Naive thymus-derived CD8-positive, alpha-beta T cell (primary cell): ENCODE results near the gene TRIM47. TPM values are rescaled to one million over a fixed set of nuclear protein-coding genes. Genes with fewer than 3 reads are reported as not detected.
"Not testable (repeated sequence)": the region's sequence is repeated elsewhere in the genome, so short reads cannot be mapped to it uniquely, and the experiment has no call there.

Experiments used
- ATAC-seq, 2 donors: fragments of 150-1000 bp; cut with Tn5 transposase in 1 of 2; sonication (Bioruptor Pico), chemical (Tn5 transposase) in 1 of 2; 1 replicate in 1 of 2; 2 replicates in 1 of 2; pipeline ENCODE4 v1.10.0; 2021; ENCODE audit warnings: mild to moderate bottlenecking in 2 of 2, moderate library complexity in 2 of 2
- POLR2A ChIA-PET: fragments of 350-600 bp; sonication (Branson Sonifier 250); formaldehyde crosslinking; loops from one replicate; lab custom pipeline; 2021; ENCODE audit warnings: antibody characterized with exemption; lab: Charles Lee
- DNase-seq, 10 donors: peaks; one replicate each; pipeline versions ENCODE4 v3.0.0 to v3.0.0-alpha.2; 2020 to 2022
- H3K27ac Mint-ChIP-seq, 10 donors: one replicate each; pipeline ENCODE4 v1.8.0; 2020 to 2022; ENCODE audit warnings: mild to moderate bottlenecking in 10 of 10, mixed read lengths in 10 of 10, moderate library complexity in 4 of 10, inconsistent platforms in 1 of 10
- H3K27me3 Mint-ChIP-seq, 5 donors: one replicate each; pipeline ENCODE4 v1.8.0; 2021 to 2022; ENCODE audit warnings: mixed read lengths in 5 of 5
- H3K36me3 Mint-ChIP-seq, 3 donors: one replicate each; pipeline ENCODE4 v1.8.0; 2020 to 2022; ENCODE audit warnings: mixed read lengths in 3 of 3, mild to moderate bottlenecking in 2 of 3, inconsistent platforms in 1 of 3
- H3K4me1 Mint-ChIP-seq, 4 donors: one replicate each; pipeline ENCODE4 v1.8.0; 2021 to 2022; ENCODE audit warnings: mixed read lengths in 4 of 4
- H3K4me3 Mint-ChIP-seq, 10 donors: one replicate each; pipeline ENCODE4 v1.8.0; 2020 to 2022; ENCODE audit warnings: mild to moderate bottlenecking in 10 of 10, mixed read lengths in 10 of 10, moderate library complexity in 6 of 10, inconsistent platforms in 1 of 10
- H3K9me3 Mint-ChIP-seq, 9 donors: one replicate each; pipeline ENCODE4 v1.8.0; 2020 to 2022; ENCODE audit warnings: mixed read lengths in 9 of 9, mild to moderate bottlenecking in 3 of 9, inconsistent platforms in 1 of 9, moderate library complexity in 1 of 9
- polyA plus RNA-seq, 3 donors: library from polyadenylated mRNA; unstranded; fragments of 300-500 nt; fragmentation: Illumina TruSeq; gene quantifications; one replicate each; pipeline ENCODE4 v1.2.3, GENCODE V29; 2021
- total RNA-seq, 8 experiments: library from RNA in 2 of 8; stranded (reverse) in 2 of 8; gene quantifications; one replicate each; pipeline ENCODE4 v1.2.3 and lab custom pipeline; 2021 to 2026

The TRIM47 gene
- total and polyA plus RNA-seq, 5 experiments from 2014 or later, result 1.9 to 9.9 (median 8.5) TPM

GRCh38 chr17:75856062-75856756 lies 22.2 kb downstream of the TRIM47 start:
- Mint-ChIP-seq H3K36me3 (peaks cover 0 to 8% (median 0%) of the 10 kb centered on the region in 3 donors), H3K27me3 (no peaks in the 10 kb centered on the region), H3K27ac (peak overlapping the region in 6 of 10 donors; percentile 90 to 97 (median 92)), H3K4me1 (peaks cover 8 to 45% (median 29%) of the 10 kb centered on the region in 4 donors), H3K4me3 (peak overlapping the region in 2 of 10 donors; percentile 90 to 95), H3K9me3 (no peaks in the 10 kb centered on the region)
- ATAC-seq, result no peak
- POLR2A ChIA-PET, result interaction anchor here (0.6 to 14.7 kb wide), 30 partner anchors 8 to 500 kb away, joined by 3 to 288 read pairs (median 8); partner anchors contain the start of genes ACOX1, GALK1, MRPL38 and PRPSAP1
- DNase-seq, result no peak

GRCh38 chr17:75855310-75856061 lies 22.9 kb downstream of the TRIM47 start, which contains the start of gene WBP2:
Gene WBP2 (minus strand): TSS chr17:75855335. CDS start chr17:75855297, 38 bp downstream.
- DNase-seq (peak; percentile 90 to 99 (median 98)), ATAC-seq (peak; percentile 87 to 91)
- Mint-ChIP-seq H3K9me3 (no peaks in the 10 kb centered on the region), H3K36me3 (peaks cover 0 to 15% (median 0%) of the 10 kb centered on the region in 3 donors), H3K4me1 (peaks cover 6 to 45% (median 28%) of the 10 kb centered on the region in 4 donors), H3K4me3 (peak within 1 kb of the TSS in 2 of 10 donors; percentile 90 to 95), H3K27me3 (no peaks in the 10 kb centered on the region), H3K27ac (peak within 1 kb of the TSS in 6 of 10 donors; percentile 90 to 97 (median 92))
- POLR2A ChIA-PET, result interaction anchor here (0.6 to 14.7 kb wide), 45 partner anchors 9 to 880 kb away, joined by 3 to 288 read pairs (median 6); partner anchors contain the start of genes ACOX1, GALK1, MRPL38 and PRPSAP1

GRCh38 chr17:75854881-75855309 lies 23.5 kb downstream of the TRIM47 start:
- DNase-seq (peak in 1 of 10 donors; percentile 65), ATAC-seq (peak; percentile 12 to 24)
- no peak overlapping the region for H3K4me3 Mint-ChIP-seq

GRCh38 chr17:75854101-75854748 lies 24.2 kb downstream of the TRIM47 start:
- DNase-seq (no peak), ATAC-seq (no peak)
- H3K9me3 Mint-ChIP-seq, result no peaks in the 10 kb centered on the region
- peaks cover 0 to 28% (median 3%) of the 10 kb centered on the region in 3 donors for H3K36me3 Mint-ChIP-seq
- H3K27ac Mint-ChIP-seq, result no peak overlapping the region
- POLR2A ChIA-PET, result interaction anchor here (0.5 to 14.7 kb wide), 26 partner anchors 9 to 882 kb away, joined by 3 to 288 read pairs (median 8); partner anchors contain the start of genes GALK1, MRPL38, TRIM47 and TRIM65
- H3K27me3 Mint-ChIP-seq, result no peaks in the 10 kb centered on the region
- peaks cover 6 to 49% (median 27%) of the 10 kb centered on the region in 4 donors for H3K4me1 Mint-ChIP-seq
- H3K4me3 Mint-ChIP-seq, result no peak overlapping the region

More at GRCh38 chr17:75854881-75855309, 23.5 kb downstream of the TRIM47 start:
- POLR2A ChIA-PET, result interaction anchor here (0.5 to 14.7 kb wide), 43 partner anchors 10 to 882 kb away, joined by 3 to 288 read pairs (median 6); partner anchors contain the start of genes GALK1, MRPL38, PRPSAP1 and RECQL5
- peaks cover 0 to 21% (median 0%) of the 10 kb centered on the region in 3 donors for H3K36me3 Mint-ChIP-seq
- H3K4me1 Mint-ChIP-seq, result peaks cover 6 to 45% (median 28%) of the 10 kb centered on the region in 4 donors
- H3K27ac Mint-ChIP-seq, result no peak overlapping the region
- no peaks in the 10 kb centered on the region for H3K9me3 Mint-ChIP-seq
- H3K27me3 Mint-ChIP-seq, result no peaks in the 10 kb centered on the region

- Mint-ChIP-seq H3K4me1 (peaks cover 7 to 47% (median 27%) of the 10 kb centered on the region in 4 donors), H3K4me3 (peak overlapping the region in 7 of 10 donors; percentile 8 to 65 (median 48)), H3K27me3 (no peaks in the 10 kb centered on the region), H3K9me3 (no peaks in the 10 kb centered on the region), H3K36me3 (peaks cover 0 to 33% (median 4%) of the 10 kb centered on the region in 3 donors), H3K27ac (peak overlapping the region in 8 of 10 donors; percentile 25 to 81 (median 54))
- ATAC-seq (no peak), DNase-seq (no peak)
- POLR2A ChIA-PET, result interaction anchor here (0.6 to 14.7 kb wide), 15 partner anchors 8 to 883 kb away, joined by 3 to 288 read pairs (median 15); partner anchors contain the start of genes GALK1, TRIM47, TRIM65 and UNC13D
Measured at GRCh38 chr17:75853433-75853832, 24.9 kb downstream of the TRIM47 start.

DNA sequence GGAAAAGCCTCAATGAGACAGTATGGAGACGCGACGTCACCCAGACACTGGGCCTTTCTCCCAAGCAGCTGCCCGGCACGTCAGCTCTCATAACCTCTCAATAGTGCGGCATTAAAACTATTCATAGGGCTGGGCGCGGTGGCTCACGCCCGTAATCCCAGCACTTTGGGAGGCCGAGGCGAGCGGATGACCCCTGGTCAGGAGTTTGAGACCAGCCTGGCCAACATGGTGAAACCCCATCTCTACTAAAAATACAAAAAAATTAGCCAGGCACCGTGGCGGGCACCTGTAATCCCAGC lies 26.7 kb downstream of the TRIM47 start:
- not testable (repeated sequence) for H3K9me3 Mint-ChIP-seq, H3K27me3 Mint-ChIP-seq, H3K4me3 Mint-ChIP-seq, ATAC-seq, DNase-seq
- Mint-ChIP-seq H3K27ac (peak overlapping the region in 4 of 10 donors; percentile 46 to 58 (median 56)), H3K36me3 (peaks cover 0 to 47% (median 6%) of the 10 kb centered on the region in 3 donors), H3K4me1 (peaks cover 9 to 49% (median 30%) of the 10 kb centered on the region in 4 donors)
- POLR2A ChIA-PET, result interaction anchor here (0.7 to 14.7 kb wide), 5 partner anchors 7 to 98 kb away, joined by 3 to 288 read pairs (median 3); partner anchors contain the start of genes TRIM47 and UNC13D

DNA sequence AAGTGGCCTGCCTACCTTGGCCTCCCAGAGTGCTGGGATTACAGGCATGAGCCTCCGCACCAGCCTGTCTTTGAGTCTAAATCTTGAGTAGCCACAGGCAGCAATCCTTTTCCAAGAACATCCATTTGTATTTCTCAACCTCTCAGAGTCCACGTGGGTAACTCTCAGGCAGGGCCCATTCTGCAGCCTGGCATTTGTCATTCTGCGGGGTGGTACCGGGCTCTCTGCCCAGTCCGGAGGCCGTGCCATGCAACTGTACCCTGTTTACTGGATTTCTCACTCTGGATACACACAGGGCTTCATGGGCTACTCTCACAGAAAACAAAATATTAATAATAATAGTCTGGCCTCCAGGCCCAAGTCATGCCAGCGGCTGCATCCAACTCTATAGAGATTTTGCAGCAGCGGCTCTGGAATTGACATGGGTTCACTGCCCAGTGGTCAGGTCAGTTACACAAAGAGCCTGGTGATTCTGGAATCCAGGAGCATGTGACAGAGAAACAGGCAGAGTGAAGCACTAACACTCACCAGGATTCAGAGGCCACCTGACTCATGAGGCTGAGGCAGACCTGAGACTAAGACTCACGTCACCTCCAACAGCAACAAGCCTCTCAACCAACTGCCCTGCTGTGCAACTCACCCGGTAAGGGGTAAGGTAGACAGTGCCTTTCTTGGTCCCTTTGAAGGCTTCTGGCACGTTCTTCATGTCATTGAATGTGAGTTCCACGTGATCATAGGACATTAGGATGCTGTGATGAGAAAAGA lies 27.3 kb downstream of the TRIM47 start:
- no peak for DNase-seq
- no peaks in the 10 kb centered on the region for H3K9me3 Mint-ChIP-seq
- no peaks in the 10 kb centered on the region for H3K27me3 Mint-ChIP-seq
- no peak for ATAC-seq
- peak overlapping the region in 5 of 10 donors; percentile 27 to 58 (median 55) for H3K27ac Mint-ChIP-seq
- peaks cover 4 to 44% (median 25%) of the 10 kb centered on the region in 4 donors for H3K4me1 Mint-ChIP-seq
- H3K4me3 Mint-ChIP-seq, result peak overlapping the region in 1 of 10 donors; percentile 14
- peaks cover 0 to 51% (median 8%) of the 10 kb centered on the region in 3 donors for H3K36me3 Mint-ChIP-seq
- POLR2A ChIA-PET, result interaction anchor here (0.7 to 14.7 kb wide), 5 partner anchors 25 to 75 kb away, joined by 3 to 288 read pairs (median 5); partner anchors contain the start of genes TRIM47 and UNK

DNA sequence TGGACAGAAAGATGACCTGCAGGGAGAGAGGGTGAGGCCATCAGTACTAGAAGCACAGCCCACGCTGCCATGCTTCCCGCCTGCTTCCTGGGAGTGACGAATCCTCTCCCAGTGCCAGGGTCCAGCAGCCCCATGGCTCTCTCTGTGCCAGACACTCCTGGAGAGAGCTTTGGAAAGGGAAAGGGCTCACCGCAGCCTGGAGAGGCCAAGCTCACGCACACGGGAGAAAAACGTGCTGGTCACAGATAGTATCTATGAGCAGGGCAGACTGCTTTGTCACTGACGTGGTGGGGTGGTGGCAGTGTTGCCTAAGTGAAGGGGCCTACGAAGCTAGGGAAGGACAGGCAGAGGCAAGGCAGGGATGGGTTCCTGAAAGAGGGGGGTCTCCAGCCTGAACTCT lies 28.7 kb downstream of the TRIM47 start:
- Mint-ChIP-seq H3K4me3 (no peak overlapping the region), H3K9me3 (no peaks in the 10 kb centered on the region), H3K27ac (peak overlapping the region in 2 of 10 donors; percentile 13 to 59), H3K27me3 (no peaks in the 10 kb centered on the region), H3K4me1 (peaks cover 4 to 48% (median 35%) of the 10 kb centered on the region in 4 donors), H3K36me3 (peaks cover 0 to 55% (median 8%) of the 10 kb centered on the region in 3 donors)
- POLR2A ChIA-PET, result interaction anchor here (0.7 to 8.6 kb wide), 7 partner anchors 26 to 96 kb away, joined by 4 to 122 read pairs (median 5); partner anchors contain the start of genes GALK1, TRIM65 and UNK
- ATAC-seq (no peak), DNase-seq (no peak)

- POLR2A ChIA-PET, result interaction anchor here (0.8 to 8.6 kb wide), 7 partner anchors 25 to 95 kb away, joined by 3 to 122 read pairs (median 5); partner anchors contain the start of genes TRIM65 and UNK
- Mint-ChIP-seq H3K4me3 (no peak overlapping the region), H3K27me3 (no peaks in the 10 kb centered on the region), H3K9me3 (no peaks in the 10 kb centered on the region), H3K36me3 (peaks cover 0 to 55% (median 8%) of the 10 kb centered on the region in 3 donors), H3K27ac (peak overlapping the region in 2 of 10 donors; percentile 13 to 59), H3K4me1 (peaks cover 5 to 44% (median 33%) of the 10 kb centered on the region in 4 donors)
- no peak for ATAC-seq
- DNase-seq, result no peak
Measured at GRCh38 chr17:75849279-75849646, 29.1 kb downstream of the TRIM47 start.

DNA sequence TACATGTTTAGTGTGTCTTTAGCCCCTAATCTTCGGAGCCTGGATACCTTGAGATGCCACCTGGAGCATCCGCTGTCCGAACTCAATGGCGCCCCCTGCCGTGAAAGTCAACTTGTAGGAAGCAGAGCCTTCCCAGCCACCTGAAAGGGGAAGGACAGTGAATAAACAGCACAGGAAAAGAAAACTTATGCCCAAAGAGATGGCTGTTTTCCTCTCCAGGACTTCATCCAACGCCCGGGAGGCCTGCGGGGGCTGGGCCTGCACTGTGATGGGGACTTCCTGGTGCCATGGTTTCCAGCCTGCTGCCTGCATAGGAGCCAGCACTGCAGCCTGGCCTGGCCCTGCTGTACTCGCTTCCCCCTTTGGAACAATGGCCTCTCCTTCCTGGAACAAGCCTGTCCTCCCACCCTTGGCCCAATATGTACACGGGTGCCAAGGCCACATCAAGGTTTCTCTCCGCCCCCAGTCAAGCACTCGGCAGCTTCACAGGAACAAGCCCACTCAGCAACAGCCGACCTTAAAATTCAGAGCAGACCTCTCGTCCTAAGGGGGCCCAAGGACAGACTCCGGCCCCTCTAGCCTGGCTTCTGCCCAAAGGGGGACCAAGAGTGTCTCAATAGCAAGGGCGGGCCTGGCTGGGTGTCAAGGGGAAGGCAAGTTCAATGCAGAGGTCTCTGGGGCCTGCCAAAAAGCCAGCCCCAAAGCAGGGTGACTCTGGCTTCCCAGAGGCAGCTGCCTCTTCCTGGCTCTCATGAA lies 29.7 kb downstream of the TRIM47 start:
- no peaks in the 10 kb centered on the region for H3K27me3 Mint-ChIP-seq
- DNase-seq, result peak; percentile 63 to 91 (median 76)
- H3K4me1 Mint-ChIP-seq, result peaks cover 7 to 42% (median 34%) of the 10 kb centered on the region in 4 donors
- POLR2A ChIA-PET, result interaction anchor here (0.8 to 8.6 kb wide), 7 partner anchors 21 to 95 kb away, joined by 3 to 122 read pairs (median 5); partner anchors contain the start of genes TRIM65 and UNK
- ATAC-seq, result peak in 1 of 2 donors; percentile 44
- peak overlapping the region in 2 of 10 donors; percentile 19 to 58 for H3K4me3 Mint-ChIP-seq
- no peaks in the 10 kb centered on the region for H3K9me3 Mint-ChIP-seq
- H3K27ac Mint-ChIP-seq, result peak overlapping the region in 9 of 10 donors; percentile 51 to 90 (median 77)
- H3K36me3 Mint-ChIP-seq, result peaks cover 0 to 55% (median 8%) of the 10 kb centered on the region in 3 donors
